ENCODE data around the gene SPTY2D1. TPM values are rescaled to one million over a fixed set of nuclear protein-coding genes. Genes with fewer than 3 reads are reported as not detected.

The SPTY2D1 gene
- polyA plus RNA-seq, 1 of the 3 experiments (the other 2 are of a cell fraction): 5.3 TPM

GRCh38 chr11:18563090-18563730 lies 70.9 kb downstream of the SPTY2D1 start:
- WGBS (ENCODE audit: low lambda C conversion rate): 89% methylated on average over 2 of the region's 2 CpGs
- ChIA-PET CTCF (interaction anchor here (1.1 kb wide), 1 partner anchor 212 kb away, joined by 3 read pairs; no protein-coding TSS in a partner anchor), POLR2A (no interaction called here)
- Histone ChIP-seq H3K9ac (no peak overlapping the region), H2AFZ (ENCODE audit: low read depth) (no peak overlapping the region), H3K9me2 (no peaks in the 10 kb centered on the region), H3K4me1 (ENCODE audit: control insufficient read depth in 1 of 2, insufficient read depth in 2 of 2, low read depth in 1 of 2, low read length in 1 of 2) (no peaks in the 10 kb centered on the region), H3K27ac (ENCODE audit: low read depth in 2 of 2, low read length in 1 of 2) (no peak overlapping the region), H4K20me1 (ENCODE audit: insufficient read depth) (no peaks in the 10 kb centered on the region), H3K4me3 (ENCODE audit: low read depth in 2 of 2, low read length in 1 of 2) (no peak overlapping the region), H3K27me3 (ENCODE audit: insufficient read depth) (no peaks in the 10 kb centered on the region), H3K36me3 (replicated peaks in 1 of 2; ENCODE audit: control insufficient read depth in 1 of 2, insufficient read depth in 2 of 2, low read length in 1 of 2) (peaks cover 15 to 65% of the 10 kb centered on the region in 2 experiments), H3K4me2 (no peak overlapping the region), H3K9me3 (no peaks in the 10 kb centered on the region), H3K79me2 (ENCODE audit: insufficient read depth) (no peaks in the 10 kb centered on the region), H3F3A (replicated peaks; ENCODE audit: insufficient read depth) (peaks cover 4% of the 10 kb centered on the region)
- no peak for DNase-seq
- no peak for TF ChIP-seq TCF12 (IDR thresholded peaks at IDR 0.05)
- TF ChIP-seq RAD21 (IDR thresholded peaks at IDR 0.05; ENCODE audit: low read length): no peak
- TF ChIP-seq SIN3A (IDR thresholded peaks at IDR 0.05; ENCODE audit: borderline replicate concordance, low read depth, low read length): no peak
- no peak for TF ChIP-seq YY1 (IDR thresholded peaks at IDR 0.05; ENCODE audit: low read depth)
- no peak for TF ChIP-seq TAF1 (IDR thresholded peaks at IDR 0.05; ENCODE audit: borderline replicate concordance, low read depth, low read length)

Other genes with a start within 250 kb of the SPTY2D1 start
- gene LDHA, start 239.8 kb downstream of the SPTY2D1 start, polyA plus RNA-seq (2012; rRNA removed): 524 and 592 TPM in 2 replicates
- not detected in 2 replicates for gene LDHC, start 222.0 kb downstream of the SPTY2D1 start, polyA plus RNA-seq (2012; rRNA removed)
- gene LDHAL6A, start 178.5 kb downstream of the SPTY2D1 start, polyA plus RNA-seq (2012; rRNA removed): not detected in 2 replicates
- 164 and 229 TPM in 2 replicates for gene TSG101, start 107.4 kb downstream of the SPTY2D1 start, polyA plus RNA-seq (2012; rRNA removed)
- gene UEVLD, start 45.6 kb downstream of the SPTY2D1 start, polyA plus RNA-seq (2012; rRNA removed): 8.9 and 13.5 TPM in 2 replicates
- 2.3 and 2.4 TPM in 2 replicates for gene MISFA, start 34.6 kb downstream of the SPTY2D1 start, polyA plus RNA-seq (2012; rRNA removed)
- gene TMEM86A, start 64.4 kb upstream of the SPTY2D1 start, polyA plus RNA-seq (2012; rRNA removed): 1.2 TPM in 2 replicates
- 0.02 and 0.10 TPM in 2 replicates for gene IGSF22, start 91.8 kb upstream of the SPTY2D1 start, polyA plus RNA-seq (2012; rRNA removed)
- gene PTPN5, start 157.5 kb upstream of the SPTY2D1 start, polyA plus RNA-seq (2012; rRNA removed): not detected in 2 replicates

Measured in SK-N-SH (cell line).